GM18502 (cell line): Measurements from ENCODE around the gene C1orf198.

Experiments used
- ATAC-seq: cut with Tn5 transposase; IDR thresholded peaks from one replicate; pipeline ENCODE4 v1.9.1; 2021; ENCODE audit warnings: mild to moderate bottlenecking; ENCODE audit not compliant: unreplicated experiment, poor library complexity

The C1orf198 gene

DNA sequence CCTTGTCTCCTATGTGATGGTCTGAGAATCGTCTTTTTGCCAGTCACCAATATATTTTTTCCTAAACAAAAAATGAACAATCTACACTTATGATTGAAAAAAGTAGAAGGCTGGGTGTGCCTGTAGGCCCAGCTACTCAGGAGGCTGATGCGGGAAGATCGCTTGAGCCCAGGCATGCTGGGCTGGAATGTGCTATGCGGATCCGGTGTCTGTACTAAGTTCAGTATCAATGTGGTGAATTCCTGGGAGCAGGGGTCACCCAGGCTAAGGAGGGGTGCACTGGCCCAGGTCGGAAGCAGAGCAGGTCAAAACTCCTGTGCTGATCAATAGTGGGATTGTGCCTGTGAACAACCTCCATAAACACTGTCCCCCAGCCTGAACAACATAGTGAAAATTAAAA, 25.7 kb upstream of the C1orf198 start:
- ATAC-seq = no peak

- ATAC-seq = no peak
These were observed 23.7 kb upstream of the C1orf198 start for GRCh38 chr1:230892018-230892491.

DNA sequence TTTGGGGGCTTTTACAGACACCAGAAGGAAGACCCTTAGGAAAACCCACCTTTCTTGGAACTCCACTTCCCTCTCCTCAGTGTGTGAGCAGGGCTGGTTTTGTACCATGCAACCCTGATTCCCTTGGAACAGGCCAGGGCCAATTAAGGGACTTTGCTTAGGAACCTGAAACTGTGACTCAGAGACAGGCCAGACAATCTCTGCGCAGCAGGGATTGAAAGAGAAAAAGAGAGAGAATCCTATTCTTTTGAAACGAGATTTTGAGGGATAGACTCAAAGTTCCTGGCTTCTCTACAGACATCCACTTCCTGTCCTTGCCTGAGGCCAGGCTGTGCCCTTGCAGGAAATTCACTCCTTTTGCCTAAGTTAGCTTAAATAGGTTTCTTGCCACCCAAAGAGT, 23.1 kb upstream of the C1orf198 start:
- ATAC-seq = no peak

DNA sequence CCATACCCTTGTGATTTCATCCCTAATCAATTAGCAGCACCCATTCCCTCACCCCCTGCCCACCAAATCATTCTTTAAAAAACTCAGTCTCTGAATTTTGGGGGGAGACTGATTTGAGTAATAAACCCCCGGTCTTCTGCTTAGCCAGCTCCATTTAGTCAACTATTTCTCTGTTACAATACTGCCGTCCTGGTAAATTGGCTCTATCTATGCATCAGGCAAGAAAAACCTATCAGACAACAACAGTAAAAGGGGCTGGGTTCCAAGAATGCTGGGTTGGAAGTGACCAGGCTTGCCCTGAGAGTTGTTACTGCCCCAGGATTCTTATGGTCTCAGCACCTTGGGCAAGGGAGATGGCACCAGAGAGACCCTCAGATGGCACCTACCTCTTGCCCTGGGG, 16.3 kb upstream of the C1orf198 start:
- ATAC-seq = no peak

GRCh38 chr1:230883967-230884366, 15.6 kb upstream of the C1orf198 start:
- ATAC-seq = no peak

DNA sequence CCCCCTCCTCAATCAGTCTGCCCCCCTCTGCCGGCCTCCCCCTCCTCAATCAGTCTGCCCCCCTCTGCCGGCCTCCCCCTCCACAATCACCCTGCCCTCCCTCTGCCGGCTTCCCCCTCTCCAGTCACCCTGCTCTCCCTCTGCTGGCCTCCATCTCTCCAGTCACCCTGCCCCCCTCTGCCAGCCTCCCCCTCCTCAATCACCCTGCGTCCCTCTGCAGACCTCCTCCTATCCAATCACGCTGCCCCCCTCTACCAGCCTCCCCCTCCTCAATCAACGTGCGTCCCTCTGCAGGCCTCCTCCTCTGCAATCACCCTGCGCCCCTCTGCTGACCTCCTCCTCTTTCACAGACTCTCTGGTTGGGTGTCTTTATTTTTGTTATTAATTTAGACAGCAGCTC, 11.5 kb upstream of the C1orf198 start:
- ATAC-seq = no peak

DNA sequence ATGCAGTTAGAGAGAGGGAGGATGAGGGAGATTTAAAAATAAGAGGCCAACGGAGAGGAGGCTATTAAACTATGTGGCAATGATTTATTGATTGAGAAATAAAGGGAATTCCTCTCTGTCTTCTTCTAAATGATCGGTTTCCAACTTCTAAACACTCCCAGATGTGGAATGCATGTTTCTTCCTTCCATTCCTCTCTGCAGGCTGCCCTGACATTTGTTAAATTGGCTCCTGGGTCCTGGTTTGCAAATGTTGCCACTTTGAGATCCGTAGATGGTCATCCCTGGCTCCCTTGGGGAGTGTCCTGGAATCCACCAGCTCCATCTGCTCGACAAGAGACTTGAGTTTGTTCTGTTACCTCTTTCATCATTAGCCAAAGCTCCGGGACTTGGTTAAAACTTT, 10.3 kb upstream of the C1orf198 start:
- ATAC-seq = no peak

DNA sequence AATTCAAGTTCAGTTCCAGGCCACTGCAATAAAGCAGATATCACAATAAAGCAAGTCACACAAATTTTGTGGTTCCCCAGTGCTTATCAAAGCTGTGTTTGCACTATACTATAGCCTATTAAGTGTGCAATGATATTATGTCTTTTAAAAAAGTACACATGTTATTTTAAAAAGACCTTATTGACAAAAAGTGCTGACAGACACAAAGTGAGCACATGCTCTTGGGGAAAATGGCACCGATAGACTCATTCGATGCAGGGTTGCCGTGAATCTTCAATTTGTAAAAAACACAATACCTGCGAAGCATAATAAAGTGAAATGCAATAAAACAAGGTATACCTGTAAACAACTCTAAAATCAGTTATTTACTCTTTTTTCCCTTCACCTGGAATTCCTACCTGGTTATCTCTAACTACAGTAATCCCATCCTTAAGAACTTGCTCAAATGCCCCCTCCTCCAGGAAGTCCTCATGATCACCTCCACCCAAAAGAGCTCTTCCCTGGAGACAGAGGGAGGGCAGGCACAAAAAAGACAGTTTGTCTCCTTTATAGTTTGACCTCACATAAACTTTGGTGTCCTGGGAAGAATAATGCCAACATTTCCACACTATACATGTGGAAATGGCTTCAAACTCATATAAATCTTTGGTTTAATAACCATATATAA, 9.7 kb upstream of the C1orf198 start:
- no peak for ATAC-seq

DNA sequence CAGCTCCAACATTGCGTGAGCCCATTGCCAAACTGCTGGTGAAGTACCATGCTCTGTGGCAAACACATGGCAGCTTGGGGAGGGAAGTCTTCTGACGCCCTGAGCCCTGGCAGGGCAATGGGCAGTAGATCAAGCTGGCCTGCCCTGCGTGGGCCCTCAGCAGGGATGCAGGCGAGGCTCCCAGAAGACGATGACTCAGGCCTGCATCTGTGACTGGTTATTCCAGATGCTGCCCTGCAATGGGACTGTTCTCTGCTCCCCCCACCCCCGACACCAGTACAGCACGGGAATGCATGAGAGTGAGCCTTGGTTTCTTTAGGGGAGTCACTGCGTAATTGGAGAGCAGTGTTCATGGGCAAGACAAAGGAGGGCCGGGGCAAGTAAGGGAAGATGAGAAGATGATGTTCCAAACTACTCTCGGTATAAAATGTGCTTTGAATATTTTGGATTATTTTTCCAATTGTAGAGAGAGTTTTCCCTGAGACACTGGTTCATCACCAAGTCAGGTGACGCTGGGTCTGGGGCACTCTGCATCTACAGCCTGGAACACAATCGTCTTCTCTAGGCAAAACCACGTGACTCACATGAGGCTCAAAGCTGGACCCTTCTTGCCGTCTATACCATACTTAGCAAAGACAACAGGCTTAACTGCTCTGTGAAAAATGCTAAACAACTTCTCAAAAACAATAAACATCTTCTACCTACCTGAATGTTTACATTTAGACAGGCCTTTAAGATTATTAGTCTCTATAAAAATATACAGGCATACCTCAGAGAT, 9.0 kb upstream of the C1orf198 start:
- no peak for ATAC-seq

DNA sequence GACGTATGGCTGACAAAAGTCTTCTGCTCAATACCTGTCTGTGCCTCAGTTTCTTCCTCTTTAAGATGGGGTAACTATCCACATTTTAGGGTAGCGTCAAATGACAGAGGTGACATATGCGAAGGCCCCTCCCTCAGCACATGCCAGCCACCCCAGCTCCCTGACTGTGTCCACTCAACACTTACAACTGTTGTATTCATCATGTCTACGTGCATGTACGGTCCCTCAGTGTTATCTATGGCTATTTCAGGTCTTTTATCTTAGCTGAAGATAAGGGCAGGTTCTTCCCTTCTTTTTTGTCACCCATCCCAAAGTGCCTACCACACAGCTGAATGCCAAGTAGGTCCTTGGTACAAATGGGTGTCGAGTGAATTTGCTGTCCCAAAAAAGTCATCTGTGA, 8.3 kb upstream of the C1orf198 start:
- ATAC-seq = no peak

DNA sequence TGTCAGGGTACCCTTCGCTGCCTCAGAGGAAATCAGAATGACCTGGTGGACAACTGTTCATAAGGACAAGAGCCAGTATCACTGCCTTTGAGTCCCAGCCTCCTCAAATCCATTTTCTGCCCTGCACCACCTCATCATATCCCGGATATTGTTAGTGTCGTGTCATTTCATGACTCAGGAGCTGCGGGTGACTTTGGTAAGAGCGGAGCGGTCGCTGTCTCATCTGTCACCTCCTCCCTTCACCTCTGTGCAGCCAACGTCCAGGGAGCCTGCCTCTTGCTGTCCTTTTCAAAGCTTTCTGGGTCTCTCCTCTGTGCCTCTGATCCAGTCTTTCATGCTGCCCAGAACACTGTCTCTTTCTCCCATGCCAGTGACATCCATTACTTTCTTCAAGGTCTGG, 7.0 kb upstream of the C1orf198 start:
- ATAC-seq = no peak

- ATAC-seq = no peak
These were observed 2.6 kb upstream of the C1orf198 start for GRCh38 chr1:230870916-230871315.

- no peak for ATAC-seq
These were observed 1.2 kb upstream of the C1orf198 start for GRCh38 chr1:230869500-230869899.

DNA sequence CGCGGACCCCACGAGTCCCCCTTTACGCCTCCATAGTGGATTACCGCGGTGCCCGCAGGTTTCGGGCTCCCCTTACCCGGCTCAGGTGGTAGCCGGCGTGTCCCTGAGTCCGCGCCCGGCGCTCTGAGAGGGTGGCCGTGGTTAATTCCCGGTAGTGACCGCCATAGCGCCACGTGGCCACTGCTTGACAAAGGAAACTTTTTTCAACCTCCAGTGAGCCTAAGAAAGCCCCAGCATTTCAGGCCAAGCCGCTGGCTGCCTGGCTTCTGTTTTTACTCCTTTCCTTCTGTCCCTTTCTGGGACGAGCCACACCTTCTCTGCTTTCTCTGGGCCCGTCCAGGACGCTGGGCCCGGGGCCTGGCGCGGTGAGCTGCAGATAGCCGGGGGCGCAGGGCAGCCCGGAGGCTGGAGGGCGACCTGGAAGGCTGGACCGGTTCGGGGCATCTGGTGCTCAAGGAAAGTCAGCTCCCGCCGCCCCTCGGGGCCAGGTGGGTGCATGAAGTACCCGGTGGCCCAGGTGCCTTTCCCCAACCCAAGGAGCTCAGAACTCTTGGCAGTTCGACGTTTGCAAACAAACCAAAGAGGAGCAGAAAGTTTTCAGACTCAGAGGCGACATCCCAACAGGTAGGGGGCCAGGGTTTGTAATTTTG, 540 bp upstream of the C1orf198 start:
- ATAC-seq = peak; percentile 59

GRCh38 chr1:230867101-230867902, 1.0 kb downstream of the C1orf198 start:
- no peak for ATAC-seq

DNA sequence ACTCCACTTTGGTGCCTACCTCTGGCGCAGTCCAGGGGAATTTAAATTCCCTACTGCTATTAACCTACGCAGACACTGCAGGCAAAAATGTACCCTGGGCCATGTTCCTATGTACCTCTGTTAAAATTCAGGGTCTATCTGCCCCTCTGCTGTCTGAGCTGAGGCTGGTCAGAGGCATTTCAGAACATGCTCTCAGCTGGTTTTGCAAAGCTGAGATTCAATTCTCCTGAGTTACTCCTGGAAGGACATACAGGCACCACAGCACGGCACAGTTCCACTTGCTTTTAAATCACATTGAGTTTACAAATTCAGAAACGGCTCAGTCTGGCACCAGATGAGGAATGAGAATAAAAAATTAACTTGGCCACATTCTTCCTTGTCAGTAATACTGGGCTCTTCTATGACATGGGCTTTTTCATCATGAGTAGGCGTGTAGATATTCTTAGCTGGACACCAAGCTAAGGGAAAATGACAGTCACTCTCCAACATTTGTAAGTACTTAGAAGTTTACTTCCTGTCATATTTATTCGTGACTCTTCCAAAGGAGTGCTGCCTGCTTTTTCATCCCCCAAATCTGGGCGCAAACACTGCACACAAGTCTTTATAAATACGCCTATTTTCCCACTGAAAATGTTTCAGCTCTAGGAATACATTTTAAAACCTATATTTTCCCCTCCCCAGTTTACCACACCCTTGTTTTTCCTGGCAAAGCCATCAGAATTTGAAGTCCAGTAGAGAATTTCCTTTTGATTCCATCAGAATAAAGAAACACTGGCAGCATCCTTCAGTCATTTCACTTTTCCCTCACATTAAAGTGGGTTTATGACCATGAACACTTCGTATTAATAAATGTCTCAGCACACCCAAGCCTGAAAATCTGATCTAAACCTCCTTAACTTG, 1.9 kb downstream of the C1orf198 start:
- ATAC-seq = no peak

DNA sequence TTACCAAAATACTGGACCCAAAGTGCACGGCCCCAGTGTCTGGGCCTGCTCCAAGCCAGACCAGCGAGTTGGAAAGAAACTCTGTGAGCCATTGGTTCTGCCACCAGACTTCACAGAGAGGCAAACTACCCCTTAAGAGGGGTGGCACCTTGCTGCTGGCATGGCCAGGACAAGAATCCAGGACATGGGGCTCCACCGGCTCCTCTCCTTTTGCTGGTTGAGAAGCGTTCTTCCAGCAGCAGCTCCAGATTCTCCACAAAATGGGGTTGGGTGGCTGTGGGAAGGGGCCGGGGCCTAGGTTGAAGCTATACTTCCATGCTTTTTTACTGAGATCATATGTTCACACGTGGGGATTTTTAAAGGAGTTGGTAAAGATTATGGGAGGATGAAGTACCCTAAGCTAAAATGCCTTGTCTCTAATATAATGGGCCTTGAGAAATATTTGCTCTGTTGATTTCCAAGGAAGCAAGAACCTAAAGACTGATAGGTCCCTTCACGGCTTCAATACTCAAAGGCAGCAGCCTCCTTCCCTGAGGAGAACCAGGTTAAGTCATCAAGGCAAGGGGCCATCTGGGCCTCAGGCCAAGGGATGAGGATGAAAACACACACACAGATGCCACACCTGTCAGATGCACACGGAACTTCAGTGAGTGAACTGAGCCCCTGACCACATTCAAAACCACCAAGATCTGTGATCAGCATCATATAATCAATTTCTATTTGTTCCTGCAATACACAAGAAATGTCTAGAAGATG, 3.1 kb downstream of the C1orf198 start:
- ATAC-seq = no peak

DNA sequence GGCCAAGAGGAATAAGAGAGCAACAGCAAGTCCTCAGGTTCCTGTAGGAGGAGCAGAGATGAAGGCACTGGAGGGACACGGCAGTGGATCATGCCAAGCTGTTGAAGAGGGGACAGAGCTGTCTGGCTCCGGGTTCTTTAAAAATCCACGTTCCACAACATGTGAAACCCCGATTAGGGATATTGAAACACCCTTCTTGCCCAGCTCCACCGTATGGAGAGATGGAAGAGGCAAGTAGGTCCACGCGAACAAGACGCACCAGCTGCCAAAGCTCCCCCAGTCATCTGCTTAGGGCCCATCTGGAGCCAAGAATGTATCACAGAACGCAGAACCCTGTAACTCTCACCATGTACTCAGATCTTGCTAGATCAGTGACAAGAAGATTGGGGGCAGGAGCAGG, 3.9 kb downstream of the C1orf198 start:
- no peak for ATAC-seq

DNA sequence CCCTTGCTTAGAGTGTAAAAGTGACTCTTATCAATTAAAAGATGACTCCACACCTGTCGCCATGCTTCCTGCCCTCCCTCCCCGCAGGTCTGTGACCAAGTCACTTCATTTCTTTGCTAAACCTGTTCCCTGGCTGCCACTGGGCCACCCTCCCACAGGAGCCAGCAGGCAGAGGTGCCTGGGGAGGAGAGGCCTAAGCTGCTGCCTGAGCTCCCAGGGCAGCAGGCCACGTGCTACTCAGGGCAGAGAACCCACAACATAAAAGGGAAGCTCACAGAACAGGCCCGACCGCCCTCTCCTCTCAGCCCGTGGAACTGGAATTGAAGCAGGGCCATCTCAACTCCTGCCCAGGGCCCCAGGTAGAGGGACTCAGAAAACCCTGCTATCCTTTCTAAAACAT, 4.9 kb downstream of the C1orf198 start:
- ATAC-seq = no peak
